HEK293 (cell line): ENCODE results near the gene ASAP2.
A peak's percentile ranks its signal among the peaks of the same experiment; 100 is the strongest.

ENCODE experiments used
- CTCF ChIA-PET: fragments of 350-600 bp; formaldehyde crosslinking; extraction: SDS; loops from one replicate; lab custom pipeline; 2021; ENCODE audit warnings: antibody characterized with exemption; lab: Yijun Ruan, JAX
- POLR2A ChIA-PET: fragments of 300-600 bp; formaldehyde crosslinking; extraction: SDS; loops from one replicate; lab custom pipeline; 2020; ENCODE audit warnings: antibody characterized with exemption, inconsistent platforms; lab: Yijun Ruan, JAX
- H3K27ac ChIP-seq: fragments of 200-500 bp; sonication (Bioruptor generic); 2 replicates; pipeline ENCODE4 v1.5.1; 2014; ENCODE audit warnings: low read depth, low read length, control low read depth, inconsistent platforms; ENCODE audit errors: extremely low read depth
- H3K36me3 ChIP-seq, 2 experiments: fragments of 200-500 bp in 1 of 2; sonication (Bioruptor generic) in 1 of 2; 1 replicate in 1 of 2; 2 replicates in 1 of 2; pipeline ENCODE4 v1.5.1; 2014 to 2017; ENCODE audit warnings: inconsistent platforms in 2 of 2, low read length in 2 of 2; ENCODE audit not compliant: control insufficient read depth in 2 of 2, insufficient read depth in 1 of 2
- H3K4me1 ChIP-seq: fragments of 200-500 bp; sonication (Bioruptor generic); 2 replicates; pipeline ENCODE4 v1.5.1; 2014; ENCODE audit warnings: mild to moderate bottlenecking, low read length, inconsistent platforms; ENCODE audit not compliant: control insufficient read depth, insufficient read depth
- H3K4me3 ChIP-seq: 2 replicates; pipeline ENCODE4 v1.5.1; 2011; ENCODE audit warnings: low read depth, mild to moderate bottlenecking, control low read depth, low read length, moderate library complexity
- H3K9me3 ChIP-seq: fragments of 200-500 bp; sonication (Bioruptor generic); 2 replicates; pipeline ENCODE4 v1.5.1; 2014; ENCODE audit warnings: low read depth, low read length, inconsistent platforms; ENCODE audit not compliant: control insufficient read depth, insufficient read depth
- BCL6B ChIP-seq: fragments of 450-650 bp; formaldehyde crosslinking; IDR thresholded peaks from 2 replicates; pipeline ENCODE4 v1.5.1; 2017; ENCODE audit warnings: missing biosample characterization, missing genetic modification characterization
- GLIS1 ChIP-seq: fragments of 450-650 bp; formaldehyde crosslinking; IDR thresholded peaks from 2 replicates; pipeline ENCODE4 v1.5.1; 2016; ENCODE audit warnings: missing biosample characterization, missing genetic modification characterization
- GLIS2 ChIP-seq: fragments of 450-650 bp; formaldehyde crosslinking; IDR thresholded peaks from 2 replicates; pipeline ENCODE4 v1.5.1; 2016; ENCODE audit warnings: missing biosample characterization, missing genetic modification characterization
- HOXA7 ChIP-seq: sonication (generic); formaldehyde crosslinking; IDR thresholded peaks from 2 replicates; pipeline ENCODE4 v1.8.1; 2022; ENCODE audit warnings: missing genetic modification reagents, borderline replicate concordance
- KLF16 ChIP-seq: fragments of 450-650 bp; formaldehyde crosslinking; IDR thresholded peaks from 2 replicates; pipeline ENCODE4 v1.5.1; 2017; ENCODE audit warnings: missing biosample characterization, missing genetic modification characterization
- PRDM1 ChIP-seq: fragments of 450-650 bp; formaldehyde crosslinking; IDR thresholded peaks from 2 replicates; pipeline ENCODE4; 2016; ENCODE audit warnings: missing biosample characterization, missing genetic modification characterization
- PRDM10 ChIP-seq: fragments of 450-650 bp; formaldehyde crosslinking; IDR thresholded peaks from 2 replicates; pipeline ENCODE4 v1.5.1; 2016; ENCODE audit warnings: missing biosample characterization, missing genetic modification characterization
- TRIM28 ChIP-seq: IDR thresholded peaks from 2 replicates; pipeline ENCODE4 v1.6.1; 2011; ENCODE audit warnings: low read length, control low read depth, borderline replicate concordance
- WT1 ChIP-seq: fragments of 450-650 bp; formaldehyde crosslinking; IDR thresholded peaks from 2 replicates; pipeline ENCODE4 v1.5.1; 2016; ENCODE audit warnings: missing biosample characterization, missing genetic modification characterization
- ZBTB49 ChIP-seq: fragments of 450-650 bp; formaldehyde crosslinking; IDR thresholded peaks from 2 replicates; pipeline ENCODE4 v1.5.1; 2016; ENCODE audit warnings: missing biosample characterization, missing genetic modification characterization, low read depth
- ZNF19 ChIP-seq: fragments of 450-650 bp; formaldehyde crosslinking; IDR thresholded peaks from 2 replicates; pipeline ENCODE4; 2016; ENCODE audit warnings: missing biosample characterization, missing genetic modification characterization, low read depth
- ZNF423 ChIP-seq: fragments of 450-650 bp; formaldehyde crosslinking; IDR thresholded peaks from 2 replicates; pipeline ENCODE4 v1.5.1; 2016; ENCODE audit warnings: missing biosample characterization, missing genetic modification characterization
- ZNF513 ChIP-seq: fragments of 450-650 bp; IDR thresholded peaks from 2 replicates; pipeline ENCODE4 v1.5.1; 2018; ENCODE audit warnings: missing biosample characterization, missing genetic modification characterization
- ZNF549 ChIP-seq: fragments of 450-650 bp; IDR thresholded peaks from 2 replicates; pipeline ENCODE4 v1.5.1; 2018; ENCODE audit warnings: missing biosample characterization, missing genetic modification characterization, mild to moderate bottlenecking, inconsistent platforms, moderate library complexity
- ZNF558 ChIP-seq: fragments of 450-650 bp; formaldehyde crosslinking; IDR thresholded peaks from 2 replicates; pipeline ENCODE4 v1.5.1; 2016; ENCODE audit warnings: missing biosample characterization, missing genetic modification characterization
- ZNF585B ChIP-seq: fragments of 450-650 bp; formaldehyde crosslinking; IDR thresholded peaks from 2 replicates; pipeline ENCODE4 v1.5.1; 2016; ENCODE audit warnings: missing biosample characterization, missing genetic modification characterization
- ZNF658 ChIP-seq: fragments of 450-650 bp; formaldehyde crosslinking; IDR thresholded peaks from 2 replicates; pipeline ENCODE4; 2016; ENCODE audit warnings: missing biosample characterization, missing genetic modification characterization
- TF ChIP-seq, protein P1 (sequence below): fragments of 450-650 bp; formaldehyde crosslinking; IDR thresholded peaks from 2 replicates; pipeline ENCODE4 v1.5.1; 2016; ENCODE audit warnings: missing biosample characterization, missing genetic modification characterization
- TF ChIP-seq, protein P2 (sequence below): fragments of 450-650 bp; formaldehyde crosslinking; conservative IDR thresholded peaks from 2 replicates; pipeline ENCODE4 v1.5.1; 2016; ENCODE audit warnings: low read depth, missing biosample characterization, missing genetic modification characterization

Gene ASAP2

DNA sequence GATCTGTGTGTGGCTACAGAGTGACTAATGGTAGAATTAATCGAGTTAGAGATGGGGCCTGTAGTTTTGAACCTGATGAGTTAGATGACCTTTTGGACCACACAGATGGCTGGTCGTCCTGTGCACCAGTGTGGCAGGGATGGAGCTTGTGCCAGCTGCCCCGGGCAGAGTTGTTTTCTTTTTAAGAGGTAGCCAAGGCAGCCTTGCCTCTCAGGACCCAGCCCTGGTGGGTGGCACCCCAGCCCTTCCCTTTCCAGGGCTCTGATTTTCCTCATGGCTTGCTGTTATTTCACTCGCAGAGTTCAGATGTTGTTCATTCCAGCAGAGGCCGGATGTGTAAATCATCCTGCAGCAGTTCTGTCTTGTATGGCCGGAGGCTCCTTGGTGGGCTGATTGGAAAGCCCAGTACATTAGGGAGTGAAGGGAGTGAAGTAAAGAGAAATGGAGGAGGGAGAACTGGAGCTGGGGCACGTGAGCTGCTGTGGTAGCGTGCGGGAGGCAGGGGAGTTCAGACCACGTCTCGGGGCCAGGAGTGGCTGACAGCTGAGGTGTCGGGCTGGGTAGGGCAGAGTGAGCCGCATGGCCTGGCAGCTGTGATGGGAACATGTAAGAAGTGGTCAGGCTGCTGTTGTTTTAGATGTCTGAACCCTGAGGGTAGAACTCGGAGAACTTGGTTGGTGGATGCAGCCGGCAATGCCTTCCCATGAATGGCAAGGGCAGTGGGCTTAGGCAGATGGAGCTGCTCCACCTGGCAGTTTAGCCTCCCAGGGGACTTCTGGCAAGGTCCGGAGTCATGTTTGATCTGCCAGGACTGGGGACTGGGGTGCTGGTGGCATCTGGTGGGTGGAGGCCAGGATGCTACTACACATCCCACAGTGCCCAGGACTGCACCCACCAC is 28.8 kb downstream of the ASAP2 start:
- Histone ChIP-seq H3K9me3 (no peaks in the 10 kb centered on the region), H3K4me3 (no peak overlapping the region), H3K27ac (no peak overlapping the region; the same call in 1 of the 2 replicates), H3K36me3 (no peaks in the 10 kb centered on the region), H3K4me1 (peaks cover 14% of the 10 kb centered on the region)
- TF ChIP-seq WT1 (tag by site-specific recombination) (peak; percentile 40), GLIS2 (tag by site-specific recombination) (no peak), GLIS1 (no peak), HOXA7 (CRISPR knock-in tag) (no peak), ZNF549 (no peak)
- ChIA-PET CTCF (interaction anchor here (1.0 kb wide), 1 partner anchor 30 kb away, joined by 3 read pairs; no protein-coding TSS in a partner anchor), POLR2A (interaction anchor here (1.0 to 1.1 kb wide), 4 partner anchors 16 to 187 kb away, joined by 3 read pairs; partner anchors contain the start of gene ITGB1BP1)

GRCh38 chr2:9236045-9236344 is 29.4 kb downstream of the ASAP2 start:
- Histone ChIP-seq H3K9me3 (no peaks in the 10 kb centered on the region), H3K4me1 (peaks cover 14% of the 10 kb centered on the region), H3K36me3 (no peaks in the 10 kb centered on the region), H3K27ac (no peak overlapping the region), H3K4me3 (no peak overlapping the region)
- CTCF ChIA-PET, result no interaction called here
- POLR2A ChIA-PET, result no interaction called here
- TF ChIP-seq ZNF558 (tag by site-specific recombination), result no peak
- no peak for TF ChIP-seq ZNF423 (tag by site-specific recombination)
- TF ChIP-seq ZNF513 (tag by site-specific recombination), result no peak
- no peak for TF ChIP-seq ZNF658 (tag by site-specific recombination)
- no peak for TF ChIP-seq TRIM28
- TF ChIP-seq KLF16 (tag by site-specific recombination), result no peak
- TF ChIP-seq ZBTB49 (tag by site-specific recombination), result no peak
- TF ChIP-seq, protein P1, sequence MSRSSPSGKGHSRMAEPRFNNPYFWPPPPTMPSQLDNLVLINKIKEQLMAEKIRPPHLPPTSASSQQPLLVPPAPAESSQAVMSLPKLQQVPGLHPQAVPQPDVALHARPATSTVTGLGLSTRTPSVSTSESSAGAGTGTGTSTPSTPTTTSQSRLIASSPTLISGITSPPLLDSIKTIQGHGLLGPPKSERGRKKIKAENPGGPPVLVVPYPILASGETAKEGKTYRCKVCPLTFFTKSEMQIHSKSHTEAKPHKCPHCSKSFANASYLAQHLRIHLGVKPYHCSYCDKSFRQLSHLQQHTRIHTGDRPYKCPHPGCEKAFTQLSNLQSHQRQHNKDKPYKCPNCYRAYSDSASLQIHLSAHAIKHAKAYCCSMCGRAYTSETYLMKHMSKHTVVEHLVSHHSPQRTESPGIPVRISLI (tag by site-specific recombination), result no peak
- TF ChIP-seq, protein P2, sequence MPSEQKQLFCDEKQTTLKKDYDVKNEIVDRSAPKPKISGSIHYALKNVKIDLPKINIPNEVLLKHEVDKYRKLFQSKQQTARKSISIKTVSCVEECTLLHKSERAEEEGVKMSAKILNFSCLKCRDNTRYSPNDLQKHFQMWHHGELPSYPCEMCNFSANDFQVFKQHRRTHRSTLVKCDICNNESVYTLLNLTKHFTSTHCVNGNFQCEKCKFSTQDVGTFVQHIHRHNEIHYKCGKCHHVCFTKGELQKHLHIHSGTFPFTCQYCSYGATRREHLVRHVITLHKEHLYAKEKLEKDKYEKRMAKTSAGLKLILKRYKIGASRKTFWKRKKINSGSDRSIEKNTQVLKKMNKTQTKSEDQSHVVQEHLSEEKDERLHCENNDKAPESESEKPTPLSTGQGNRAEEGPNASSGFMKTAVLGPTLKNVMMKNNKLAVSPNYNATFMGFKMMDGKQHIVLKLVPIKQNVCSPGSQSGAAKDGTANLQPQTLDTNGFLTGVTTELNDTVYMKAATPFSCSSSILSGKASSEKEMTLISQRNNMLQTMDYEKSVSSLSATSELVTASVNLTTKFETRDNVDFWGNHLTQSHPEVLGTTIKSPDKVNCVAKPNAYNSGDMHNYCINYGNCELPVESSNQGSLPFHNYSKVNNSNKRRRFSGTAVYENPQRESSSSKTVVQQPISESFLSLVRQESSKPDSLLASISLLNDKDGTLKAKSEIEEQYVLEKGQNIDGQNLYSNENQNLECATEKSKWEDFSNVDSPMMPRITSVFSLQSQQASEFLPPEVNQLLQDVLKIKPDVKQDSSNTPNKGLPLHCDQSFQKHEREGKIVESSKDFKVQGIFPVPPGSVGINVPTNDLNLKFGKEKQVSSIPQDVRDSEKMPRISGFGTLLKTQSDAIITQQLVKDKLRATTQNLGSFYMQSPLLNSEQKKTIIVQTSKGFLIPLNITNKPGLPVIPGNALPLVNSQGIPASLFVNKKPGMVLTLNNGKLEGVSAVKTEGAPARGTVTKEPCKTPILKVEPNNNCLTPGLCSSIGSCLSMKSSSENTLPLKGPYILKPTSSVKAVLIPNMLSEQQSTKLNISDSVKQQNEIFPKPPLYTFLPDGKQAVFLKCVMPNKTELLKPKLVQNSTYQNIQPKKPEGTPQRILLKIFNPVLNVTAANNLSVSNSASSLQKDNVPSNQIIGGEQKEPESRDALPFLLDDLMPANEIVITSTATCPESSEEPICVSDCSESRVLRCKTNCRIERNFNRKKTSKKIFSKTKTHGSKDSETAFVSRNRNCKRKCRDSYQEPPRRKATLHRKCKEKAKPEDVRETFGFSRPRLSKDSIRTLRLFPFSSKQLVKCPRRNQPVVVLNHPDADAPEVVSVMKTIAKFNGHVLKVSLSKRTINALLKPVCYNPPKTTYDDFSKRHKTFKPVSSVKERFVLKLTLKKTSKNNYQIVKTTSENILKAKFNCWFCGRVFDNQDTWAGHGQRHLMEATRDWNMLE (tag by site-specific recombination), result no peak
- no peak for TF ChIP-seq ZNF585B (tag by site-specific recombination)
- no peak for TF ChIP-seq ZNF19 (tag by site-specific recombination)
- no peak for TF ChIP-seq BCL6B
- no peak for TF ChIP-seq PRDM10 (tag by site-specific recombination)
- no peak for TF ChIP-seq PRDM1 (tag by site-specific recombination)
